ENCODE results near the gene TRIO. TPM values are rescaled to one million over a fixed set of nuclear protein-coding genes. Genes with fewer than 3 reads are reported as not detected.

Gene TRIO
- total RNA-seq, 3 donors from 2014 or later (not counting 1 experiment from before 2014, with no cell fraction given): 84.6 to 136 (median 94.3) TPM

GRCh38 chr5:14364576-14365472, 221.7 kb downstream of the TRIO start:
- H3K9me3 Mint-ChIP-seq: no peaks in the 10 kb centered on the region
- Histone ChIP-seq H3K36me3 (ENCODE audit: control insufficient read depth, insufficient read depth, low read length) (peaks cover 22% of the 10 kb centered on the region), H3K4me3 (ENCODE audit: low read length) (no peak overlapping the region), H3K4me1 (ENCODE audit: control insufficient read depth, insufficient read depth, low read length) (peaks cover 46% of the 10 kb centered on the region), H3K9me3 (ENCODE audit: control insufficient read depth, insufficient read depth, low read length) (no peaks in the 10 kb centered on the region), H3K27ac (ENCODE audit: low read length) (no peak overlapping the region), H3K27me3 (ENCODE audit: control insufficient read depth, insufficient read depth, low read length) (no peaks in the 10 kb centered on the region)
- ATAC-seq (no peak), DNase-seq (peak in 1 of 2 donors; percentile 38)
- H3K27ac Mint-ChIP-seq: peak overlapping the region; percentile 56 to 68
- intact Hi-C loops (cut with micrococcal nuclease): loop anchor here (1.0 to 10.0 kb wide), 2 partner anchors 283 to 640 kb away; no protein-coding TSS in a partner anchor
- peak overlapping the region; percentile 69 for H3K4me3 Mint-ChIP-seq
- H3K4me1 Mint-ChIP-seq: peaks cover 40 to 48% of the 10 kb centered on the region in 2 donors
- H3K27me3 Mint-ChIP-seq (ENCODE audit: low read depth in 2 of 2): no peaks in the 10 kb centered on the region
- H3K36me3 Mint-ChIP-seq: peaks cover 8% of the 10 kb centered on the region
- no peak for TF ChIP-seq CTCF (IDR thresholded peaks at IDR 0.05)
- WGBS (ENCODE audit: insufficient coverage): 94% methylated on average over 12 of the region's 12 CpGs

DNA sequence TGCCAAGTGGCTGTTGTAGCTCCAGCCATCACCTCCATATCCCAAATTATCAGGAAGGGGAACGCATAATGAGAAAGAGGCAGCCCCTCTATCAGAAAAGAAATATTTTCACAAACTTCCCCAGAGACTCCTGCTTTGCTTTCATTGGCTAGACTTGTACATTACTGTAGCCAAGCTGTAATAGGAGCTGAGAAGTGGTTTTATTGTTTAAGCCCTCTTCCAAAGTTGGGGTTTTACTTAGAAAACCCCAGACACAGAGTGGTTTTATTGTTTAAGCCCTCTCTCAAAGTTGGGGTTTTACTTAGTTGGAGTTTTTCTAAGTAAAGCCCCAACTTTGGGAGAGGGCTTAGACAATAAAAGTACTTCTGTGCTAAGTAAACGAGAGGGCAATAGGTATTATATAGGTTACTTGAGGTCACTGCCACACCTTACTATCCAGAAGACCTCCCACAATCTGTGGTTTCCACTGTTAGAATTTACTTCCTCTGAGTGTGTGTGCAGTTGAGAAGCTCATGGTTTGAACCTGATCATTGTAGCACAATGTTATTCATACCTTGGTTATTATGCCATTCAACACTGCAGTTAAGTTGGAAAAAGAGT, 222.8 kb downstream of the TRIO start:
- Histone ChIP-seq H3K27me3 (ENCODE audit: control insufficient read depth, insufficient read depth, low read length) (no peaks in the 10 kb centered on the region), H3K9me3 (ENCODE audit: control insufficient read depth, insufficient read depth, low read length) (no peaks in the 10 kb centered on the region), H3K4me3 (ENCODE audit: low read length) (no peak overlapping the region), H3K36me3 (ENCODE audit: control insufficient read depth, insufficient read depth, low read length) (peaks cover 22% of the 10 kb centered on the region), H3K27ac (ENCODE audit: low read length) (peak overlapping the region; percentile 4), H3K4me1 (ENCODE audit: control insufficient read depth, insufficient read depth, low read length) (peaks cover 47% of the 10 kb centered on the region)
- H3K4me1 Mint-ChIP-seq: peaks cover 50 to 51% of the 10 kb centered on the region in 2 donors
- intact Hi-C loops (cut with micrococcal nuclease): loop anchor here (2.0 to 10.0 kb wide), 2 partner anchors 13 to 639 kb away; no protein-coding TSS in a partner anchor
- DNase-seq (peak in 1 of 2 donors; percentile 59), ATAC-seq (peak; percentile 56 to 78 (median 73))
- H3K9me3 Mint-ChIP-seq: no peaks in the 10 kb centered on the region
- peak overlapping the region; percentile 69 for H3K4me3 Mint-ChIP-seq
- TF ChIP-seq CTCF (IDR thresholded peaks at IDR 0.05): no peak
- peak overlapping the region; percentile 56 to 68 for H3K27ac Mint-ChIP-seq
- no peaks in the 10 kb centered on the region for H3K27me3 Mint-ChIP-seq (ENCODE audit: low read depth in 2 of 2)
- peaks cover 8% of the 10 kb centered on the region for H3K36me3 Mint-ChIP-seq
- 64% methylated on average over 1 of the region's 2 CpGs for WGBS (ENCODE audit: insufficient coverage)

DNA sequence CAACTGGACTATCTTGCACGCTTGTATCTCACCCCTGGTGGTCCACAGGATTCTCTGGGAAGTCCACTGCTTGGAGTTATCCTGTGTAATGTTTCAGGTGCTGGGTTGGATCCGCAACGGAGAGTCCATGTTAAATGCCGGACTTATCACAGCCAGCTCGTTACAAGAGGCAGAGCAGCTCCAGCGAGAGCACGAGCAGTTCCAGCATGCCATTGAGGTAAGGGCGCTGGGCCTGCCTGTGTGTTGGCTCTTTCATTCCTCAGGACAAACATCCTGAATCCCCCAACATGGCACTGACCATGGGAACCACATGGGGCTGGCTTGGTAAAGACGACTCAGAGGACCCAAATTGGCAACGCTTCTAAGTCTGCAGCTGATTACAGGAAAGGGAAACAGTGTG, 223.6 kb downstream of the TRIO start:
- H3K27ac Mint-ChIP-seq: no peak overlapping the region
- TF ChIP-seq CTCF (IDR thresholded peaks at IDR 0.05): no peak
- H3K9me3 Mint-ChIP-seq: no peaks in the 10 kb centered on the region
- no peaks in the 10 kb centered on the region for H3K27me3 Mint-ChIP-seq (ENCODE audit: low read depth in 2 of 2)
- Histone ChIP-seq H3K27ac (ENCODE audit: low read length) (no peak overlapping the region), H3K9me3 (ENCODE audit: control insufficient read depth, insufficient read depth, low read length) (no peaks in the 10 kb centered on the region), H3K4me1 (ENCODE audit: control insufficient read depth, insufficient read depth, low read length) (peaks cover 50% of the 10 kb centered on the region), H3K4me3 (ENCODE audit: low read length) (no peak overlapping the region), H3K36me3 (ENCODE audit: control insufficient read depth, insufficient read depth, low read length) (peaks cover 22% of the 10 kb centered on the region), H3K27me3 (ENCODE audit: control insufficient read depth, insufficient read depth, low read length) (no peaks in the 10 kb centered on the region)
- peaks cover 50 to 53% of the 10 kb centered on the region in 2 donors for H3K4me1 Mint-ChIP-seq
- no peak overlapping the region for H3K4me3 Mint-ChIP-seq
- no peak for ATAC-seq
- 85% methylated on average over 10 of the region's 10 CpGs for WGBS (ENCODE audit: insufficient coverage)
- DNase-seq: no peak
- intact Hi-C loops (cut with micrococcal nuclease): loop anchor here (2.0 to 10.0 kb wide), 2 partner anchors 14 to 638 kb away; no protein-coding TSS in a partner anchor
- H3K36me3 Mint-ChIP-seq: peaks cover 8% of the 10 kb centered on the region
